GM23338 (cell line): Measurements from ENCODE around the gene WWC1. TPM values are rescaled to one million over a fixed set of nuclear protein-coding genes. Genes with fewer than 3 reads are reported as not detected.

ENCODE experiments used
- ATAC-seq: fragments of 200-7000 bp; cut with Tn5 transposase; 3 replicates; pipeline ENCODE4 v1.9.1; 2020
- DNase-seq: peaks from one replicate; pipeline ENCODE4 v3.0.0-alpha.2; 2015; ENCODE audit warnings: low spot score
- H2AFZ ChIP-seq: fragments of 200-600 bp; sonication (generic); 2 replicates; pipeline ENCODE4 v1.8.0; 2016; ENCODE audit warnings: antibody characterized with exemption, mild to moderate bottlenecking, moderate library complexity
- H3F3A ChIP-seq: fragments of 200-600 bp; sonication (generic); replicated peaks from 2 replicates; pipeline ENCODE4 v1.8.0; 2017; ENCODE audit warnings: antibody characterized with exemption, mixed run types, low read depth
- H3K27ac ChIP-seq: fragments of 200-600 bp; sonication (generic); 2 replicates; pipeline ENCODE4 v1.6.1; 2016; ENCODE audit warnings: low read depth
- H3K27me3 ChIP-seq: fragments of 200-600 bp; sonication (generic); 2 replicates; pipeline ENCODE4 v1.8.0; 2016; ENCODE audit warnings: mild to moderate bottlenecking, mixed run types, moderate library complexity; ENCODE audit not compliant: insufficient read depth
- H3K36me3 ChIP-seq: fragments of 200-600 bp; sonication (generic); 2 replicates; pipeline ENCODE4 v1.8.0; 2016; ENCODE audit warnings: mild to moderate bottlenecking; ENCODE audit not compliant: insufficient read depth
- H3K4me1 ChIP-seq: fragments of 200-600 bp; sonication (generic); 2 replicates; pipeline ENCODE4 v1.8.0; 2016; ENCODE audit warnings: mild to moderate bottlenecking, moderate library complexity; ENCODE audit not compliant: insufficient read depth
- H3K4me2 ChIP-seq: fragments of 200-600 bp; sonication (generic); 2 replicates; pipeline ENCODE4 v1.7.1; 2017; ENCODE audit warnings: mixed run types
- H3K4me3 ChIP-seq: fragments of 200-600 bp; sonication (generic); 2 replicates; pipeline ENCODE4 v1.6.1; 2016; ENCODE audit warnings: mixed run types
- H3K79me2 ChIP-seq: fragments of 200-600 bp; sonication (generic); replicated peaks from 2 replicates; pipeline ENCODE4 v1.8.0; 2017; ENCODE audit warnings: mild to moderate bottlenecking; ENCODE audit not compliant: insufficient read depth
- H3K9me2 ChIP-seq: fragments of 200-600 bp; sonication (generic); 2 replicates; pipeline ENCODE4 v1.8.0; 2017; ENCODE audit not compliant: insufficient read depth
- H4K20me1 ChIP-seq: fragments of 200-600 bp; sonication (generic); replicated peaks from 2 replicates; pipeline ENCODE4 v1.8.0; 2017; ENCODE audit warnings: mild to moderate bottlenecking; ENCODE audit not compliant: insufficient read depth
- H3K27ac Mint-ChIP-seq: 2 replicates; pipeline ENCODE4 v1.8.0; 2020; ENCODE audit warnings: inconsistent platforms, mild to moderate bottlenecking, moderate library complexity, mixed read lengths
- H3K27me3 Mint-ChIP-seq: 3 replicates; pipeline ENCODE4 v1.8.0; 2022; ENCODE audit warnings: low read depth, mild to moderate bottlenecking, moderate library complexity, mixed read lengths, inconsistent platforms; ENCODE audit not compliant: insufficient read depth, poor library complexity
- H3K36me3 Mint-ChIP-seq: 3 replicates; pipeline ENCODE4 v1.8.0; 2021; ENCODE audit warnings: low read depth, mild to moderate bottlenecking, inconsistent platforms, moderate library complexity, mixed read lengths
- H3K4me1 Mint-ChIP-seq: 3 replicates; pipeline ENCODE4 v1.8.0; 2020; ENCODE audit warnings: mild to moderate bottlenecking, inconsistent platforms, mixed read lengths
- H3K4me3 Mint-ChIP-seq: 3 replicates; pipeline ENCODE4 v1.8.0; 2021; ENCODE audit warnings: moderate library complexity, mild to moderate bottlenecking, inconsistent platforms, mixed read lengths
- H3K9me3 Mint-ChIP-seq: 3 replicates; pipeline ENCODE4 v1.8.0; 2020; ENCODE audit warnings: moderate library complexity, mild to moderate bottlenecking, inconsistent platforms, mixed read lengths
- EZH2 ChIP-seq: fragments of 200-600 bp; sonication (generic); IDR thresholded peaks from one replicate; pipeline ENCODE4 v1.8.0; 2017; ENCODE audit warnings: antibody characterized with exemption, mild to moderate bottlenecking, low read depth; ENCODE audit not compliant: unreplicated experiment
- JUNB ChIP-seq: IDR thresholded peaks from one replicate; pipeline ENCODE4 v1.6.1; 2016; ENCODE audit warnings: antibody characterized with exemption; ENCODE audit not compliant: unreplicated experiment
- POLR2AphosphoS5 ChIP-seq: IDR thresholded peaks from 2 replicates; pipeline ENCODE4 v1.6.1; 2016; ENCODE audit warnings: antibody characterized with exemption, low read depth
- STAT1 ChIP-seq: IDR thresholded peaks from one replicate; pipeline ENCODE4 v1.6.1; 2016; ENCODE audit warnings: antibody characterized with exemption; ENCODE audit not compliant: unreplicated experiment
- ZNF114 ChIP-seq: fragments of 250-450 bp; sonication (Bioruptor Pico); IDR thresholded peaks from 2 replicates; pipeline ENCODE4 v1.5.0; 2020; ENCODE audit warnings: mild to moderate bottlenecking, moderate library complexity
- ZNF331 ChIP-seq: fragments of 250-450 bp; sonication (Bioruptor Pico); IDR thresholded peaks from 2 replicates; pipeline ENCODE4 v1.5.0; 2020; ENCODE audit warnings: low read depth, mild to moderate bottlenecking, moderate library complexity
- polyA plus RNA-seq: library from polyadenylated mRNA; unstranded; fragments of >200 nt; fragmentation: Nextera tagmentation; extraction: Ambion mirVana; gene quantifications from 2 replicates; pipeline ENCODE4 v1.2.1, GENCODE V29; 2016
- total RNA-seq: library from RNA; depleted of rRNA; stranded (reverse); fragments of >200 nt; shearing (Covaris generic); gene quantifications from 2 replicates; pipeline ENCODE4 v1.2.3, GENCODE V29; 2014
- TF ChIP-seq, protein P1 (sequence below): fragments of 250-450 bp; sonication (Bioruptor Pico); IDR thresholded peaks from 2 replicates; pipeline ENCODE4 v1.5.0; 2020; ENCODE audit warnings: mild to moderate bottlenecking, moderate library complexity
- TF ChIP-seq, protein P2 (sequence below): IDR thresholded peaks from one replicate; pipeline ENCODE4 v1.6.1; 2018; ENCODE audit warnings: antibody characterized with exemption; ENCODE audit not compliant: unreplicated experiment
- TF ChIP-seq, protein P3 (sequence below), 2 experiments: fragments of 200-600 bp in 1 of 2; sonication (generic) in 1 of 2; conservative IDR thresholded peaks; 2 replicates each; pipeline versions ENCODE4 v1.5.1 to v1.6.1; 2016 to 2017; ENCODE audit warnings: antibody characterized with exemption in 2 of 2, low read depth in 2 of 2, mild to moderate bottlenecking in 2 of 2, moderate library complexity in 1 of 2
- TF ChIP-seq, protein P4 (sequence below): IDR thresholded peaks from 2 replicates; pipeline ENCODE4 v1.6.1; 2016; ENCODE audit warnings: antibody characterized with exemption

WWC1 gene
- total and polyA plus RNA-seq, 2 experiments from 2014 or later, result 25.4 to 27.8 TPM

DNA sequence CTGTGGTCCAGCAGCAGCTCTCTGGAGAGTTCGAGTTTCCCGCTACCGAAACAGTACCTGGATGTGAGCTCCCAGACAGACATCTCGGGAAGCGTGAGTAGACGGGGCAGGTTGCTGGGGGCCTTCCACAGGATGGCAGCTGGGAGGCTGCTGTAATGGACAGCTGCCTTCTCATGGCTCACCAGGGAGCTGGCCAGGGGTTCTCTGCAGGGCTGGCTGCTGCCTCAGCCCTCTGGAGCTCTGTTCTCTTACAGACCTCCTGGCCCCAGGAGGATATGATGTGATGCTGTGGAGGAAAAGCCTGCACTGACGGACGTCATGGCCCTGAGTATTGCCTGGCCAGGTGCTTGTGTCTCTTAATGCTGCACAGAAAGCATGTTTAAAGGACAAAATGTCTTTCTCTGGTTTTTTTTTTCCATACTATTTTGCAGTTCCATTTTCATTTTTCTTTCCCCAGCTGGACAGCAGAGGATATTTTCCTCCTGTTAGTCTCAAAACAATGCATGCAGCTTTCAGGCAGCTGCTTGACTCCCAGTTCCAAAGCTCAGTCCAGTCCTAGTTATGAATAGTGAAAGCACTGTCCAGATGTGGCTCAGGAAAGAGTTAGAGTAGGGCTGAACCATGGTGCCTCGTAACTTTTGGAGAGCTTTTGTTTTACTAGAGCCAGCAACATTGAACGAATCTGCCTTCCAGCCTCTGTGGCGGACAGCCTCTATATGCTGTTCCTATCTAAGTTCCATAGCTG lies 117.3 kb downstream of the WWC1 start (continued):
- TF ChIP-seq, protein P1, sequence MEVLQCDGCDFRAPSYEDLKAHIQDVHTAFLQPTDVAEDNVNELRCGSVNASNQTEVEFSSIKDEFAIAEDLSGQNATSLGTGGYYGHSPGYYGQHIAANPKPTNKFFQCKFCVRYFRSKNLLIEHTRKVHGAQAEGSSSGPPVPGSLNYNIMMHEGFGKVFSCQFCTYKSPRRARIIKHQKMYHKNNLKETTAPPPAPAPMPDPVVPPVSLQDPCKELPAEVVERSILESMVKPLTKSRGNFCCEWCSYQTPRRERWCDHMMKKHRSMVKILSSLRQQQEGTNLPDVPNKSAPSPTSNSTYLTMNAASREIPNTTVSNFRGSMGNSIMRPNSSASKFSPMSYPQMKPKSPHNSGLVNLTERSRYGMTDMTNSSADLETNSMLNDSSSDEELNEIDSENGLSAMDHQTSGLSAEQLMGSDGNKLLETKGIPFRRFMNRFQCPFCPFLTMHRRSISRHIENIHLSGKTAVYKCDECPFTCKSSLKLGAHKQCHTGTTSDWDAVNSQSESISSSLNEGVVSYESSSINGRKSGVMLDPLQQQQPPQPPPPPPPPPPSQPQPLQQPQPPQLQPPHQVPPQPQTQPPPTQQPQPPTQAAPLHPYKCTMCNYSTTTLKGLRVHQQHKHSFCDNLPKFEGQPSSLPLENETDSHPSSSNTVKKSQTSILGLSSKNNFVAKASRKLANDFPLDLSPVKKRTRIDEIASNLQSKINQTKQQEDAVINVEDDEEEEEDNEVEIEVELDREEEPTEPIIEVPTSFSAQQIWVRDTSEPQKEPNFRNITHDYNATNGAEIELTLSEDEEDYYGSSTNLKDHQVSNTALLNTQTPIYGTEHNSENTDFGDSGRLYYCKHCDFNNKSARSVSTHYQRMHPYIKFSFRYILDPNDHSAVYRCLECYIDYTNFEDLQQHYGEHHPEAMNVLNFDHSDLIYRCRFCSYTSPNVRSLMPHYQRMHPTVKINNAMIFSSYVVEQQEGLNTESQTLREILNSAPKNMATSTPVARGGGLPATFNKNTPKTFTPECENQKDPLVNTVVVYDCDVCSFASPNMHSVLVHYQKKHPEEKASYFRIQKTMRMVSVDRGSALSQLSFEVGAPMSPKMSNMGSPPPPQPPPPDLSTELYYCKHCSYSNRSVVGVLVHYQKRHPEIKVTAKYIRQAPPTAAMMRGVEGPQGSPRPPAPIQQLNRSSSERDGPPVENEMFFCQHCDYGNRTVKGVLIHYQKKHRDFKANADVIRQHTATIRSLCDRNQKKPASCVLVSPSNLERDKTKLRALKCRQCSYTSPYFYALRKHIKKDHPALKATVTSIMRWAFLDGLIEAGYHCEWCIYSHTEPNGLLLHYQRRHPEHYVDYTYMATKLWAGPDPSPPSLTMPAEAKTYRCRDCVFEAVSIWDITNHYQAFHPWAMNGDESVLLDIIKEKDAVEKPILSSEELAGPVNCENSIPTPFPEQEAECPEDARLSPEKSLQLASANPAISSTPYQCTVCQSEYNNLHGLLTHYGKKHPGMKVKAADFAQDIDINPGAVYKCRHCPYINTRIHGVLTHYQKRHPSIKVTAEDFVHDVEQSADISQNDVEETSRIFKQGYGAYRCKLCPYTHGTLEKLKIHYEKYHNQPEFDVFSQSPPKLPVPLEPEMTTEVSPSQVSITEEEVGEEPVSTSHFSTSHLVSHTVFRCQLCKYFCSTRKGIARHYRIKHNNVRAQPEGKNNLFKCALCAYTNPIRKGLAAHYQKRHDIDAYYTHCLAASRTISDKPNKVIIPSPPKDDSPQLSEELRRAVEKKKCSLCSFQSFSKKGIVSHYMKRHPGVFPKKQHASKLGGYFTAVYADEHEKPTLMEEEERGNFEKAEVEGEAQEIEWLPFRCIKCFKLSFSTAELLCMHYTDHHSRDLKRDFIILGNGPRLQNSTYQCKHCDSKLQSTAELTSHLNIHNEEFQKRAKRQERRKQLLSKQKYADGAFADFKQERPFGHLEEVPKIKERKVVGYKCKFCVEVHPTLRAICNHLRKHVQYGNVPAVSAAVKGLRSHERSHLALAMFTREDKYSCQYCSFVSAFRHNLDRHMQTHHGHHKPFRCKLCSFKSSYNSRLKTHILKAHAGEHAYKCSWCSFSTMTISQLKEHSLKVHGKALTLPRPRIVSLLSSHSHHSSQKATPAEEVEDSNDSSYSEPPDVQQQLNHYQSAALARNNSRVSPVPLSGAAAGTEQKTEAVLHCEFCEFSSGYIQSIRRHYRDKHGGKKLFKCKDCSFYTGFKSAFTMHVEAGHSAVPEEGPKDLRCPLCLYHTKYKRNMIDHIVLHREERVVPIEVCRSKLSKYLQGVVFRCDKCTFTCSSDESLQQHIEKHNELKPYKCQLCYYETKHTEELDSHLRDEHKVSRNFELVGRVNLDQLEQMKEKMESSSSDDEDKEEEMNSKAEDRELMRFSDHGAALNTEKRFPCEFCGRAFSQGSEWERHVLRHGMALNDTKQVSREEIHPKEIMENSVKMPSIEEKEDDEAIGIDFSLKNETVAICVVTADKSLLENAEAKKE (CRISPR knock-in tag), result no peak
- no peak for TF ChIP-seq JUNB

DNA sequence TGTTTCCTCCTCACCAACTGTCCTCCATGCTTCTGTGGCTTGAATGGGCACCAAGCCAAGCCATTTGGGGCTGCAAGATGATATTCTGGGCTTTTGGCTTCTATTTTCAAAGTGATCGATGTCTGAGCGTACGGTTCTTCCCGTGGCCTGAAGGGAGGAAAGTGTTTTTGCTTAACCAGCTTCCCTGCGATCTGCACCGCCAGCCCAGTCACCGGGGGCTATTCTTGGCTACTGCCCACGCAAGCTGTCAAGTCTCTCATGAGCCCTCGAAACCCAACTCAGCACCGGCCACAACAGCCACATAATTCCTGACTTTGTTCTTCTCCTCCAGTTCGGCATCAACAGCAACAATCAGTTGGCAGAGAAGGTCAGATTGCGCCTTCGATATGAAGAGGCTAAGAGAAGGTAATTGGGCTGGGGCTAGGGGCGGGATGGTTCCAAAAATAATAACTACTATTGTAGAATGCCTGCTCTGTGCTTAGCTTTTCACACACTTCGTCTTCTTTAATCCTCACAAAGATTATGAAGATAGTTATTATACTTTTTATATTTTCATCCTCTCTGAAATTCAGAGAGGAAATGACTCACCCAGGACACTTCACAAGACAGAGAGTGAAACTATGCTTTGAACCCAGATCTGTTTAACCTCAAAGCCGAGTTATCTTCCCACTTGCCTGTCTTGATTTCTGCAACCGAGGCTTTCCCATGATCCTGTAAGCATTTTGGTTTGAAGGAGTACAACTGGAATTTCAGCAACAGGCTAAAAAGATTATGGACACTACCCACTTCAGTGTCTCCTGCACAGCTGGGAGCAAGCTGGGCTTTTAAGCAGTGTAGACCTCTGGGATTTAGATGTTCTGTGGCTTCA lies 118.4 kb downstream of the WWC1 start:
- Histone ChIP-seq H3F3A (no peaks in the 10 kb centered on the region), H3K36me3 (peaks cover 6% of the 10 kb centered on the region; the same call in 1 of the 2 replicates), H3K27me3 (no peaks in the 10 kb centered on the region), H3K4me2 (no peak overlapping the region), H3K79me2 (no peaks in the 10 kb centered on the region; the same call in 1 of the 2 replicates), H3K9me2 (no peaks in the 10 kb centered on the region), H3K4me1 (no peaks in the 10 kb centered on the region), H3K4me3 (no peak overlapping the region), H4K20me1 (no peaks in the 10 kb centered on the region), H2AFZ (no peak overlapping the region), H3K27ac (no peak overlapping the region)
- H3K4me1 Mint-ChIP-seq, result no peaks in the 10 kb centered on the region
- H3K27me3 Mint-ChIP-seq, result peaks cover 5% of the 10 kb centered on the region
- H3K27ac Mint-ChIP-seq, result no peak overlapping the region
- no peaks in the 10 kb centered on the region for H3K9me3 Mint-ChIP-seq
- DNase-seq (no peak), ATAC-seq (no peak)
- peaks cover 26% of the 10 kb centered on the region for H3K36me3 Mint-ChIP-seq
- H3K4me3 Mint-ChIP-seq, result no peak overlapping the region
- TF ChIP-seq, protein P2, sequence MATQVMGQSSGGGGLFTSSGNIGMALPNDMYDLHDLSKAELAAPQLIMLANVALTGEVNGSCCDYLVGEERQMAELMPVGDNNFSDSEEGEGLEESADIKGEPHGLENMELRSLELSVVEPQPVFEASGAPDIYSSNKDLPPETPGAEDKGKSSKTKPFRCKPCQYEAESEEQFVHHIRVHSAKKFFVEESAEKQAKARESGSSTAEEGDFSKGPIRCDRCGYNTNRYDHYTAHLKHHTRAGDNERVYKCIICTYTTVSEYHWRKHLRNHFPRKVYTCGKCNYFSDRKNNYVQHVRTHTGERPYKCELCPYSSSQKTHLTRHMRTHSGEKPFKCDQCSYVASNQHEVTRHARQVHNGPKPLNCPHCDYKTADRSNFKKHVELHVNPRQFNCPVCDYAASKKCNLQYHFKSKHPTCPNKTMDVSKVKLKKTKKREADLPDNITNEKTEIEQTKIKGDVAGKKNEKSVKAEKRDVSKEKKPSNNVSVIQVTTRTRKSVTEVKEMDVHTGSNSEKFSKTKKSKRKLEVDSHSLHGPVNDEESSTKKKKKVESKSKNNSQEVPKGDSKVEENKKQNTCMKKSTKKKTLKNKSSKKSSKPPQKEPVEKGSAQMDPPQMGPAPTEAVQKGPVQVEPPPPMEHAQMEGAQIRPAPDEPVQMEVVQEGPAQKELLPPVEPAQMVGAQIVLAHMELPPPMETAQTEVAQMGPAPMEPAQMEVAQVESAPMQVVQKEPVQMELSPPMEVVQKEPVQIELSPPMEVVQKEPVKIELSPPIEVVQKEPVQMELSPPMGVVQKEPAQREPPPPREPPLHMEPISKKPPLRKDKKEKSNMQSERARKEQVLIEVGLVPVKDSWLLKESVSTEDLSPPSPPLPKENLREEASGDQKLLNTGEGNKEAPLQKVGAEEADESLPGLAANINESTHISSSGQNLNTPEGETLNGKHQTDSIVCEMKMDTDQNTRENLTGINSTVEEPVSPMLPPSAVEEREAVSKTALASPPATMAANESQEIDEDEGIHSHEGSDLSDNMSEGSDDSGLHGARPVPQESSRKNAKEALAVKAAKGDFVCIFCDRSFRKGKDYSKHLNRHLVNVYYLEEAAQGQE, result no peak
- TF ChIP-seq, protein P3, sequence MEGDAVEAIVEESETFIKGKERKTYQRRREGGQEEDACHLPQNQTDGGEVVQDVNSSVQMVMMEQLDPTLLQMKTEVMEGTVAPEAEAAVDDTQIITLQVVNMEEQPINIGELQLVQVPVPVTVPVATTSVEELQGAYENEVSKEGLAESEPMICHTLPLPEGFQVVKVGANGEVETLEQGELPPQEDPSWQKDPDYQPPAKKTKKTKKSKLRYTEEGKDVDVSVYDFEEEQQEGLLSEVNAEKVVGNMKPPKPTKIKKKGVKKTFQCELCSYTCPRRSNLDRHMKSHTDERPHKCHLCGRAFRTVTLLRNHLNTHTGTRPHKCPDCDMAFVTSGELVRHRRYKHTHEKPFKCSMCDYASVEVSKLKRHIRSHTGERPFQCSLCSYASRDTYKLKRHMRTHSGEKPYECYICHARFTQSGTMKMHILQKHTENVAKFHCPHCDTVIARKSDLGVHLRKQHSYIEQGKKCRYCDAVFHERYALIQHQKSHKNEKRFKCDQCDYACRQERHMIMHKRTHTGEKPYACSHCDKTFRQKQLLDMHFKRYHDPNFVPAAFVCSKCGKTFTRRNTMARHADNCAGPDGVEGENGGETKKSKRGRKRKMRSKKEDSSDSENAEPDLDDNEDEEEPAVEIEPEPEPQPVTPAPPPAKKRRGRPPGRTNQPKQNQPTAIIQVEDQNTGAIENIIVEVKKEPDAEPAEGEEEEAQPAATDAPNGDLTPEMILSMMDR (conservative IDR thresholded peaks at IDR 0.05; ENCODE audit: low read depth in 2 of 2), result no peak
- TF ChIP-seq ZNF331, result no peak
- TF ChIP-seq ZNF114, result no peak
- TF ChIP-seq POLR2AphosphoS5, result no peak
- TF ChIP-seq JUNB, result no peak
- no peak for TF ChIP-seq STAT1
- TF ChIP-seq, protein P4, sequence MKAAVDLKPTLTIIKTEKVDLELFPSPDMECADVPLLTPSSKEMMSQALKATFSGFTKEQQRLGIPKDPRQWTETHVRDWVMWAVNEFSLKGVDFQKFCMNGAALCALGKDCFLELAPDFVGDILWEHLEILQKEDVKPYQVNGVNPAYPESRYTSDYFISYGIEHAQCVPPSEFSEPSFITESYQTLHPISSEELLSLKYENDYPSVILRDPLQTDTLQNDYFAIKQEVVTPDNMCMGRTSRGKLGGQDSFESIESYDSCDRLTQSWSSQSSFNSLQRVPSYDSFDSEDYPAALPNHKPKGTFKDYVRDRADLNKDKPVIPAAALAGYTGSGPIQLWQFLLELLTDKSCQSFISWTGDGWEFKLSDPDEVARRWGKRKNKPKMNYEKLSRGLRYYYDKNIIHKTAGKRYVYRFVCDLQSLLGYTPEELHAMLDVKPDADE, result no peak
- TF ChIP-seq EZH2, result no peak
